HG03469 (cell line): ENCODE results near the gene DENND2D.

ENCODE experiments used
- ATAC-seq: cut with Tn5 transposase; IDR thresholded peaks from one replicate; pipeline ENCODE4 v1.9.1; 2021; ENCODE audit warnings: mild to moderate bottlenecking, moderate library complexity, moderate number of reproducible peaks; ENCODE audit not compliant: unreplicated experiment

Gene DENND2D

DNA sequence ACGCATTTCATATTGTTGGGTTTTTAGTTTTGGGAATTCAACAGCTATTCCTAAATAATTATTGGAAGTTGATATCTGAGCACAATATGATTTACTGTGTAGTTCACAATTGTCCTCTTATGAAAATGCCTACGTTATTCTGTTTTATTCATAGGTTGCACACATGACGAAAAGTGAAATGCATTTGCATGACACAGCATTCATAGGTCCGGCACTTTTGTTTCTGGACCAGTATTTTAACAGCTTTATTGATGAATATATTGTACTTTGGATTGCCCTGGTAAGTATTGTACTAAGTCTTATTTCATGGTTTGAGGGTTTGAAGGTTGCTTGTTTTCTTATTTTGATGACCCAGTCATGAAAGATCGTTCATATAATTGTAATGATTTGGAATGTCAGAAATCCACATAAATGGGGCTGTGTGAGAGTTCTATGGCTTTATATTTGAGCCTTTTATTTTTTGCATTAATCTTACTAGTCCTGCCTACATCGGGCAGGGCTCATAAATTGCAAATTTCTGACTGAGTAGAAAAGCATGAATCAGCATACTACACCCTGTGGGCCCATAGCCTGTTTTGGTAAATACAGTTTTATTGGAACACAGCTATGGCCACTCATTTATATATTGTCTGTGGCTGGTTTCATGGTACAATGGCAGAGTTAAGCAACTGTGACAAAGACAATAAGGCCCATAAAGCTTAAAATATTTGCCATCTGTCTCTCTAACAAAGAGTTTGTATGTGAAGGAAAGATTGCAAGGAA, 17.0 kb downstream of the DENND2D start:
- ATAC-seq, result no peak

DNA sequence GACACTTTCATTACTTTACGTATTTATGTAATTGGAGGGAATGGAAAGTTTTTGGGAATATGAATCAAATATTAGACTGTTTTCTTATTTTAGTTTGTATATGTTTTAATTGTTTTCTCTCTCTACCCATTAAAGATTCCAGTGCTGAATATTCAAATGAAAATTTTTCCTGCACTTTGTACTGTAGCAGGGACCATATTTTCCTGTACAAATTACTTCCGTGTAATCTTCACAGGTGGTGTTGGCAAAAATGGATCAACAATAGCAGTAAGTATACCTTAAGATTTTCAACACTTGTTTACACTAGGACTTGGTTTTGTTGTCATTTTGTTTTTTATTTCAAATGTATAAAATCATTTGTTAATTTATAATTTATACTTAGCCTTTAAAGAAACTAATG, 18.4 kb downstream of the DENND2D start:
- ATAC-seq, result no peak

DNA sequence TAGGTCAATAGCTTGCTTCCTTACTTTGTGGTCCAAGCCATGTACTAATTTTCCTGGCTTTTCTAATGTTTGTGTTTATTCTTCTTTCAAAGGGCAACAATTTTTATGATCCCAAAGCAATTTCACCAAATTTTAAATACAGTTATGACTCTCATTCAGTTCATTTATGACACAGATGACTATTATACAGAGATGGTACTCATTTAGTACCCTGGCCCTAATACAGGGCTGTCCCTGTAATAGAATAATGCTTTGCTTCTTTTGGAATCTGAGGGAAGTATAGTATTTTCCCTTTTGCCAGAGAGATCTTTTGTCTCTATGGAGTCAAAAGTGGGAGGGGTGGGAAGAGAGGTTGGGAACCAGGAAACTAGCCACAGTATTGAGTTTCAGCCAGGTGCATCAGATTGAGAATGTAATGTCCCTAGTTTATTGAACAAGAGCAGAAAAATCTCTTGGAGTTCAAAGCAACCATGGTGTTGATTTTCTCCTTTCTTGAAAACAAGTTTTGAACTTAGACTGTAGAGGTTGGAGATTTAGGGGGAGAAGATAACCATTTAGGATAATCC, 20.4 kb downstream of the DENND2D start:
- no peak for ATAC-seq

DNA sequence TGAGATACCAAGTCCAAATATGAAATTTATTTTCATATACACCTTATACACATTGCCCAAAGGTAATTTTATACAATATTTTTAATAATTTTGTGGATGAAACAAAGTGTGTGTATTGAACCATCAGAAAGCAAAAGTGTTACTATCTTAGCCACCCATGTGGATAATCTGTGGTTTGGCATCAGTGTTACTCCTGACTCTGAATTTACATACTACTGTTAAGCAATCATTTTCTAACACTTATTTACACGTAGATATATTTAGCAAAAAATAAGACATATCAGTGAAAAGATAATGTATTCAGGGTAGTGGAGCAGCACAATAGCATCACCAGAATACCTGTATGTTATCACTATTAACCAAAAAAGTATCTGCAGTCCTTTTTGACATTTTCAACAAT, 23.8 kb downstream of the DENND2D start:
- no peak for ATAC-seq

DNA sequence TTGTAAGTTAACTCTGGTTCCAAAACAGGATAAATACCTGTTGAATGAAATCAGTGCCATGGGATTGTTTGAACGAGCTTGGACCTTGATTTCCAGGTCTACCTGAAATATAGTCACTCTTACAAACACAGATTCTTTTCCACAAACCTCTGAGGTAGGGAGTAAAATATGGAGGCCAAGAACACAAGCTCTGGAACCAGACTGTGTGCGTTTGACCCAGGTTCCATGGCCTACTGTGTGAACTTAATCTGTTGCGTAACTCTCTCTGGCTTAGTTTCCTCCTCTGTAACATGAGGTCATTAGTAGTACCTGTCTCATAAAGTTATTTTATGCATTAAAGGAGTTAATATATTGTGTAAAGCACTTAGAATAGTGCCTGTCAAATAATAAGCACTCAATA, 25.1 kb downstream of the DENND2D start:
- ATAC-seq, result no peak

DNA sequence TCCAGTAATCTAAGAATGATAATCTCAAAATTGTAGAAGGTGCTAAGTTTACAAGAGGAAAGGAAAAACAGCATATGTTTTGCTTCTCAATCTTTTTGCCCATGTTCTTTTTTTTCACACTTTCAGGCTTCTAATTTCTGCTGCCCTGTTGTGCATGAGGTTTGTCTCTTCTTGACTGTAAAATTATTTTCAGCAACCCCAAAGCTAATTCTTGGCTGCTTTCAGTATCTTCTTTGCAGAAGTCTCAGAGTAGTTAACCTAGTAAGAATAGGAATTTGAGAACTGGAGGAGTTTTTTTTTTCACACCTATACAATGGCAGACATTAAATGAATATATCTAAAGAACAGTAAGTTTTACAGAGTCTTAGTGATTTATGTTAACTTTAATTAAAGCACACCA, 26.4 kb downstream of the DENND2D start:
- no peak for ATAC-seq

DNA sequence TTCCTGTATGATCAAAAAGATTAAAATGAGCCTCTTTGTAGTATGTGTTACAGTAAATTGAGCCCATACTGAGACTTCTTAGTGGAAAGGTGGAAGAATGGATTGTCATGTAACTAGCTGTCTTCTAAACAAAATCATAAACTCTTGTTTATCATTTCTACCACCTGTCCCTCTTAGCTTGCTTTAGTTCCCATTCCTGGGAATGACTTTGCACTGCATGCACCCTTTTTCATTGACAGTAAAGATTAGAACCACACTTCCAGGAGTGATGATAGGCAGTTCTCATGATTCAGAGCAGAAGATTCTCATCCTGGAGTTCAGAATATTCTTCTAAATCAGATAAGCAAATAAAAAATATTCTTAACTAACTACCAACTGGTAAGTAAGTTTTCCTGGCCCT, 28.0 kb downstream of the DENND2D start:
- no peak for ATAC-seq

DNA sequence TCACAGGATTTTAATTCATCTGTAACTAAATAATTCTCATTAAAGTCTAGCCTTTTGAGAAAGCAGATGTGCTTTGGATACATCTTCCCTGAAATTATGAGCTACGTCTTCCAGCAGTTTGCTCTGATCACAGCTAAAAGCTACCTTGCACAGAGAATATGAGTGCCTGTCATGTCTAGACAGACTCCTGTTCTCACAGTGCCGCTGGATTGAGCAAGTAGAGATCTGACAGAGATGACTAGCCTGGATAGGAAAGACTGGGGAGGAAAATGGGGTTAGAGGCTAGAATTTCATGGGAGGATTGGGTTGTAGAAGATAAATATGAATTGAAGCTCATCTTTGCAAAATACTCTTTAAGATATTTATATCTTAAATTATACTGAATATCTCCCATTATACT, 36.3 kb downstream of the DENND2D start:
- ATAC-seq, result no peak

DNA sequence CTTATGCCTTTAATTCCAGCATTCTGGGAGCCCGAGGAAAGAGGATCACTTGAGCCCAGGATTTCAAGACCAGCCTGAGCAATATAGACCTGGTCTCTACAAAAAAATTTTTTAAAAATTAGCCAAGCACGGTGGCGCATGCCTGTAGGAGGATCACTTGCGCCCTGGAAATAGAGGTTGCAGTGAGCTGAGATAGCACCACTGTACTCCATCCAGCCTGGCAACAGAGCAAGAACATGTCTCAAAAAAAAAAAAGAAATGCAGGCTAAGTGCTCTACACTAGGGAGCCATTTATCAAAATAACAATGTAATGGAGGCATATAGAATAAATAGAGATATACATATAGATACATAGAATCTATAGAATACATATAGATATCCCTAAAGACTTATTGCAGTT, 37.1 kb downstream of the DENND2D start:
- ATAC-seq, result no peak

DNA sequence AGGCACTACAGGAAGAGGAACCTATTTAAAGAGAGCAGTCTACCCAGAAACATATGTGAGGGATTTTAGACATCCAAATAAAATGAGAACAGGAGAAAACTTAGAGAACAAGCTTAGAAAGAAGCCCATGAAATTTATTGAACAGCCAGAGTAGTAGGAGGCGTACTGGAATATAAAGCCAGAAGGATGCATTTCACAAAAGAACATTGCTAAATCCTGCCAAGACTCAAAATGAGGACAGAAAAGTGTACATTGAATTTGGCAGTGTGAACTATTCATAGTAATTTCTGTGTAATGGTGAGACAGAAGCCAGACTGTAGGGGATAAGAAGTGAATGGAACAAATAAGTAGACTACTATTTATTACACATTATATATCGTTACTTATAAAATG, 38.0 kb downstream of the DENND2D start:
- no peak for ATAC-seq

DNA sequence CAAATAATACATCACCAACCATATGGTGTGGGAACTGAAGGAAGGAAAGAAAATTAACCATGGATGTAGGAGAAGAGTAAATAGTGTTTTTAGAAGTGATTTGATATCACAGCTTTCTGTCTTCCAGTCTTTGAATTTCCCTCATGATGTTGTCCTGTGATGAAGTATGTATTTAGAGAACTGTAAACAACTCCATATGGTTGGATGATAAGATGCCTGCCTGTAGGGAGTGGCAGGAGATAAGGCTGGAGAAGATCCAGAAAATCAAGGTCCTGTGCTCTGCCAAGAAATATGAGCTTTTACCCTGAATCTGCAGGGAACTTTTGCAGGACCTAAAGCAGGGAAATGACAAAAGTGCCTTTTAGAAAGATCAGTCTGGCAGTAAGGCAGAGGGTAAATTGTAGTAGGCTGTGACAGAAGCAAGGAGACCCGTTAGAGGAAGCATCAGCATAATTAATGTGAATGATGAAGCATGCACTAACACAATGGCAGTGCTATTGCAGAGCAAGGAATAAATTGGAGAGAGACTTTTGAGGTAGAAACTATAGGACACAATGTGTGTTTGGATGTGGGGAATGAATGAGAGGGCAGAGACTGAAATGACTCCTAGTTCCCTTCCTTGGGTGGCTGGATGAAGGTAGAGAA, 38.5 kb downstream of the DENND2D start:
- no peak for ATAC-seq

DNA sequence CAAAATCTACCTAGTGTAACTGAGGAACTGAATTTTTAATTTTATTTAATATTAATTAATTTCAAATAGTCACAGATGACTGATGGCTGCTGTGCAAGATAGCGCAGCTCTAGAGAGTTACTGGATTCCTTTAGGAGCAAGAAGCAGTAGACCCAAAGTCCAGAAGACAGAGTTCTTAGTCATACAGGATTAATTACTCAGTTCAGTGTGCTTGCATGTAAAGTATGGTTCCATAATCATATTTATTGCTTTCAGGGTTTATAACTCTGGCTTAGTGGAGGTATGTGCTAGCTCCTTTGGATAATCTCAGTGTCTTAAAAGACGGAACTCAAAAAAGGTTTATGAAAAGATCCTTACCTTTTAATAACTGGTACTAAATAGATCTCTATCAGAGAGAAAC, 43.0 kb downstream of the DENND2D start:
- no peak for ATAC-seq

DNA sequence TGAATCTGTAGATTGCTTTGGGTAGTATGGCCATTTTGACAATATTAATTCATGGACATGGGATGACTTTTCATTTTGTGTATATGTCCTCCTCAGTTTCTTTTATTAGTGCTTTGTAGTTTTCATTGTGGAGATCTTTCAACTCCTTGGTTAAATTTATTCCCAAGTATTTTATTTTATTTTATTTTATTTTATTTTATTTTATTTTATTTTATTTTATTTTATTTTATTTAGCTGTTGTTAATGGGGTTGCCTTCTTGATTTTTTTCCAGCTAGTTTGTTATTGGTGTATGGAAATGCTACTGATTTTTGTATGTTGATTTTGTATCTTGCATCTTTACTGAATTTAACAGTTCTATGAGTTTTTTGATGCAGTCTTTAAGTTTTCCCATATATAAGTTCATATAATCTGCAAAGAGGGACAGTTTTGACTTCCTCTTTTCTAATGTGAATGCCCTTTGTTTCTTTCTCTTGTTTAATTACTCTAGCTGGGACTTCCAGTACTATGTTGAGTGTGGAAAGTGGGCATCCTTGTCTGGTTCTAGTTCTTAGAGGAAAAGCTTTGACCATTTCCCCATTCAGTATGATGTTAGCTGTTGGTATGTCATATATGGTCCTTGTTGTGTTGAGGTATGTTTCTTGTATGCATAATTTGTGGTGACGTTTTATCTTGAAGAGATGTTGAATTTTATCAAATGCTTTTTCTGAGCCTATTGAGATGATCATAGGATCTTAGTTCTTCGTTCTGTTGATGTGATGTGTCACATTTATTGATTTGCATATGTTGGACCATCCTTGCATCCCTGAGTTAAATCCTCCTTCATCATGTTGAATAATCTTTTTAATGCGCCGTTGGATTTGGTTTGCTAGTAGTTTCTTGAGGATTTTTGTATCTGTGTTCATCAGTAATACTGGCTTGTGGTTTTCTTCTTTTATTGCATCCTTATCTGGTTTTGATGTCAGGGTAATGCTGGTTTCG, 46.1 kb downstream of the DENND2D start:
- ATAC-seq, result no peak

DNA sequence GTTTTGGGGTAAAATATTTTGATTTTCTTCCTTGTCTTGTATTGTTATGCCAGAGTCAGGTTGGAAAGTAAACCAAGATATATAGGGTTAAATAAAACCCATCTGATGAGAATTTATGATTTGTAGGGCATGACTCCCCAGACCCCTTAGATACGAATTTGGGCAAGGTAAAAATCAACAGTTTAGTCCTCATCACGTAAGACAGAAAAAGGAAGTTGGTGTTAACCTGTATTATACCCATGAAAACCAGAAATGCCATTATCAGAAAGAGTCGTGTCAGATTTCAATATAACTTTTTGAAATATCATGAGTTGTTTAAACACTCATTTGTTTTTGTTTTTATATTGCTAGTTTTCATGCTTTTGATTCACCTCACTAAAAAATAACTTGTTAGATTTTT, 48.6 kb downstream of the DENND2D start:
- ATAC-seq, result no peak

DNA sequence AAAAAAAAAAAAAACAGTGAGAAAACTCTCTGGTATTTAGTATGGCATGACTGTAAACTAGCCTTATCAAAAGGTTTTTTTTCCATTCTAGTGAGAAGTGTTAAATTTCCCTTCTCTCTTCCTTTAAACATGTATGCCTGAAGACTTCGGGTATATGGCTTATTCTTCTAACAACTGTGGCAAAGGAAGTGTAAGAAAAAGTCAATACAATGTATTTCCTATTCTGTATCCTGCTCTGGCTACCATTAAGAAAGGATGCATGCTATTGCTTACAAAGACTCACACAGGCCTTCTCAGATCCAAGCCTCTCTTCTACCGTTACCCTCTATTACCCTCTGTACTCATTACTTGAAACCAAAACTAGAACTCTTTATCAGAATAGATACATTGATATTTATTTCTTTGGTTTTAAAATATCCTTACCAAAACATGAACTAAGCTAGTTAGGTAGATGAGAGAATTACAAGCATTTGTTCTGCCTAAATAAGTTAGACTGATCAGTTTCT, 52.0 kb downstream of the DENND2D start:
- no peak for ATAC-seq

DNA sequence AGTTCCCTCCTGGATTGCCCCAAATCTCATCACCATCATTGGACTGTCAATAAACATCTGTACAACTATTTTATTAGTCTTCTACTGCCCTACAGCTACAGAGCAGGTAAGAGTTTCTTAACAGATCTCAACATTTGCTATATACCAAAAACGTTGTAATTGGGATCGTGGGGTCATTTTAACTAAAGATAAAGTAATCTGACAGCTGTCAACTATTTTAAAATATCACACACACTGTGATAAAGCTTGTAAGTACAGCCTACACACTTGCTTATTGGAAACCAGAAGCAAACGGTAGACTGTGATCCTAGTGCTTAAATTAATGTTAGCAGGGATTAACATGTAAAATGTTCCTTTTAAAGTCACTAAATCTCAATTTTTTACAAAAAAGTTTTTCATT, 52.5 kb downstream of the DENND2D start:
- ATAC-seq, result no peak

DNA sequence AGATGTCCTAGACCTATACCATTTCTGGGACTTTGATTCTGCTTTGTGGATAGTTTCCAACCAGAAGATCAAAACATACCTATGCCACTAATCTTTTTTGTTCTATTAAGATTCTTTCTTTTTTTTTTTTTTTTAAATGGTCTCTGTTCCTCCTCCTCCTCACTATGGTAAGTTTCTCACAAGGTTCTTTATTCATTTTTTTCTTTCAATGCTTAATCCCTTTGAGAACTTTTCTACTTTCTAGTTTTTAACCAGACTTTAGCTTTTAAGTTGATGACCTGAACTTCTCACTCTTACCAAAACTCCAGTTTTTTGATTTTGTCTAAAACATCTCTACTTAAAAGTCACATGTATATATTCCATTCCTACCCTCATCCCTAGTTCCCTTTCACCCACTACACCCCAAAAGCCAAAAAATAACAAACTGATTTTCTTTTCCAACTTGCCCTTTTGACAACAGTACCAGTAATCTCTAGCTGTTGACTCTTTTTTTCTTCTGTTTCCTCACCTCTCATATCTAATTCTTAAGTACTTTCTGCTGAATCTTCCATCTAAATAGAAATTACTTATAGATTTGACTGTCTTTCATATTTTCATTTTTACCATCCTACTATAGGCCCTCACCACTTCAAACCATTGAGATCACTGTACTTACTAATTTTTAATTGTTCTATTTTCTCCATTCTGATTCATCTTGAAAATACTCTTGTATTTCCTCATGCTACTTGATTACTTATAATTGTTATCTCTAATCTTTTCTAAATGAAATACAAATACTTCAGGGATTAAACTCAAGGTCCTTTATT, 54.3 kb downstream of the DENND2D start:
- no peak for ATAC-seq

DNA sequence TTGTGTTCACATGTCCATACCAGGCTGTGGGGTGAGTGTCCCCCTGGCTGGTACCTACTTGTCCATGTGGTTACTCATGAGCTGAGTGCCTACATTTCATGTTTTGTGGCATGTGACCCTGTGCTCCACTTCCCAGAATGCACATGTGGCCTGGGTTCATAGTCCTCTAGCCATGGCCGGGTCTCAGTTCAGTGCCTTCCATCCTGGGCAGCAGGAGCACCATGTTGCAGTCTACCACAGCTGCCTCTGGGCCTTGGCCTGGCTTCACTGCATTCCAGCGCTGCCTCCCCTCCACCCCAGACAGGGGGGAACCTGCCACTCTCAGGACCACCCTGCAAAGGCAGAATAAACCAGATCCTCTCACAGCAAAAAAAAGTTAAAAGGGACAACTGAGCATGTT, 54.9 kb downstream of the DENND2D start:
- ATAC-seq, result no peak

DNA sequence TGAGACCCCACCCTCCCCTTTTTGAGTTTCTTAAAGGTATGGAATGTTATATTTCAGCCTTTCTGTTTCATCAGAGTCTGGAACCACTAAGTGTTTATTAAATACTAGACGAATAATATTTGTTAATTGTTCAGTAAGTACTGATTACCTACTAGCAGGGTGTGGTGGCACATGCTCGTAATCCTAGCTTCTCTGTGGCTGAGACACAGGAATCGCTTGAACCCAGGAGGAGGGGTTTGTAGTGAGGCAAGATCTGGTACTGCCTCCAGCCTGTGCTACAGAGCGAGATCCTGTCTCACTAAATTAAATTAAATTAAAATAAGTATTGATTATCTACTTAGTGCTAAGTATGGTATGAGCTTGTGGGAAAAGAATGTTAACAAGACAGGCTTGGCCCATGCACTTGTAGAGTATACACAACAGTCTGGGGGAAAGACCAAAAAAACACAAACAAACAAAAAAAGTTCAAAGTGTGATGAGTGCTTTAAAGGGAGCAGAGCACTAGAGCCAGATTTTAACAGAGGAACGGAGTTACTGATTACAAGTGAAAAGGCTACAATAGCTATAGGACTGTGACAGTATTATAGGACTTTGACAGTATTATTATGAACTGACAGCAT, 58.0 kb downstream of the DENND2D start:
- ATAC-seq, result no peak
